Thyroid gland (tissue), 4 donors: Measurements from ENCODE around the gene NISCH. TPM values are rescaled to one million over a fixed set of nuclear protein-coding genes. Genes with fewer than 3 reads are reported as not detected.

Experiments used
- DNase-seq, 2 donors: peaks; one replicate each; pipeline ENCODE4 v3.0.0-alpha.2; 2019
- H3K27ac ChIP-seq, 3 donors: fragments of 200-600 bp; sonication (generic); 1 replicate in 2 of 3; 2 replicates in 1 of 3; pipeline ENCODE4 v1.5.1; 2016 to 2019; ENCODE audit warnings: mild to moderate bottlenecking in 1 of 3, moderate library complexity in 1 of 3
- H3K27me3 ChIP-seq: fragments of 200-600 bp; sonication (generic); one replicate; pipeline ENCODE4 v1.5.1; 2019
- H3K36me3 ChIP-seq, 2 donors: fragments of 200-600 bp; sonication (generic); one replicate each; pipeline ENCODE4 v1.5.1; 2016 to 2019
- H3K4me1 ChIP-seq, 2 donors: fragments of 200-600 bp; sonication (generic); one replicate each; pipeline ENCODE4 v1.5.1; 2017 to 2019
- H3K4me3 ChIP-seq, 3 donors: fragments of 200-600 bp; sonication (generic); replicated peaks in 1 of 3; 1 replicate in 2 of 3; 2 replicates in 1 of 3; pipeline ENCODE4 v1.5.1; 2016; ENCODE audit warnings: mild to moderate bottlenecking in 1 of 3
- H3K9me3 ChIP-seq: fragments of 200-600 bp; sonication (generic); one replicate; pipeline ENCODE4 v1.5.1; 2017
- CTCF ChIP-seq, 6 experiments: fragments of 200-600 bp in 3 of 6; fragments of 450-650 bp in 3 of 6; sonication (generic) in 3 of 6; IDR thresholded peaks; one replicate each; pipeline ENCODE4 v1.5.1; 2016 to 2019; ENCODE audit warnings: antibody characterized with exemption in 6 of 6, mild to moderate bottlenecking in 2 of 6, inconsistent platforms in 1 of 6, moderate library complexity in 1 of 6
- POLR2A ChIP-seq, 2 donors: fragments of 450-650 bp; IDR thresholded peaks; one replicate each; pipeline ENCODE4 v1.6.1; 2017; ENCODE audit warnings: antibody characterized with exemption in 2 of 2, mild to moderate bottlenecking in 2 of 2, moderate library complexity in 1 of 2
- WGBS, 2 donors: methylation state at CpG; one replicate each; pipeline ENCODE4 v1.1.5; 2017; 5-methylcytosine and 5-hydroxymethylcytosine counted together
- intact Hi-C: fragments of 100-400 bp; cut with DNase I; formaldehyde crosslinking; loops from one replicate; pipeline ENCODE4 v1.15.1; 2023
- total RNA-seq, 4 donors: library from RNA; depleted of rRNA; stranded (reverse); fragments of >200 nt; gene quantifications; one replicate each; pipeline ENCODE4 v1.2.3, GENCODE V29; 2016

The NISCH gene
- total RNA-seq, 4 donors from 2014 or later, result 71.8 to 88.2 (median 86.2) TPM

- H3K4me3 ChIP-seq, result no peak overlapping the region
- no peak for TF ChIP-seq POLR2A (IDR thresholded peaks at IDR 0.05)
- no peak for TF ChIP-seq CTCF (IDR thresholded peaks at IDR 0.05)
- intact Hi-C loops, result no loop called here
Observed at GRCh38 chr3:52440249-52440551, 15.2 kb upstream of the NISCH start.

DNA sequence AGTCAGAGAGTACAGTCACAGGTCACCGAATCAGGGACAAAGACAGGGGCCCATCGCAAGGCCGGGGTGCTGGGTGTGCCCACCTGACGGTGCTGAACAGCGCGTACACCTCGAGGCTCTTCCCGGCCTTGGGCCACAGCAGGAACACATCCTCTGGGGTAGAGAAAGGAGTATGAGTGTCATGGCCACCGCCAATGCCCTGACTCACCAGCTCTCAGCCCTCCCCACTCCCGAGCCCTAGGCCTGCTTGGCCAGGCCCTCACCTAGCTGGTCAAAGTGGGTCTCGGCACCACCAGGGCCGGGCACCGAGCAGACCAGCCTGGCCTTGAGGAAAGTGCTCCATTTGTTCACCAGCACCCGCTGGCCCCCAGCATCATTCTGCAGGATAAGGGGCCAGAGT lies 14.7 kb upstream of the NISCH start:
- WGBS, 2 donors, result 95 to 97% methylated on average over 8 to 11 of the region's 14 CpGs
- H3K36me3 ChIP-seq, result no peaks in the 10 kb centered on the region
- H3K27ac ChIP-seq, result no peak overlapping the region
- no peaks in the 10 kb centered on the region for H3K9me3 ChIP-seq
- TF ChIP-seq POLR2A (IDR thresholded peaks at IDR 0.05) (no peak), CTCF (IDR thresholded peaks at IDR 0.05) (no peak)
- intact Hi-C loops, result no loop called here
- H3K4me3 ChIP-seq, result no peak overlapping the region
- no peaks in the 10 kb centered on the region for H3K27me3 ChIP-seq
- H3K4me1 ChIP-seq, result peaks cover 0 to 7% of the 10 kb centered on the region in 2 donors
- no peak for DNase-seq

More at GRCh38 chr3:52440249-52440551, 15.2 kb upstream of the NISCH start:
- DNase-seq, result no peak
- no peaks in the 10 kb centered on the region for H3K36me3 ChIP-seq
- no peaks in the 10 kb centered on the region for H3K27me3 ChIP-seq
- WGBS, 2 donors, result 88 to 89% methylated on average over 10 to 11 of the region's 12 CpGs
- no peaks in the 10 kb centered on the region for H3K9me3 ChIP-seq
- no peak overlapping the region for H3K27ac ChIP-seq
- H3K4me1 ChIP-seq, result peaks cover 0 to 5% of the 10 kb centered on the region in 2 donors

GRCh38 chr3:52441091-52441771 lies 14.2 kb upstream of the NISCH start:
- TF ChIP-seq POLR2A (IDR thresholded peaks at IDR 0.05) (no peak), CTCF (IDR thresholded peaks at IDR 0.05) (no peak)
- WGBS, 2 donors, result 94 to 96% methylated on average over 14 to 21 of the region's 23 CpGs
- Histone ChIP-seq H3K9me3 (no peaks in the 10 kb centered on the region), H3K36me3 (no peaks in the 10 kb centered on the region), H3K27me3 (no peaks in the 10 kb centered on the region), H3K4me3 (no peak overlapping the region), H3K4me1 (peaks cover 0 to 7% of the 10 kb centered on the region in 2 donors), H3K27ac (no peak overlapping the region)
- intact Hi-C loops, result no loop called here
- DNase-seq, result no peak

- H3K27me3 ChIP-seq, result no peaks in the 10 kb centered on the region
- no peaks in the 10 kb centered on the region for H3K9me3 ChIP-seq
- DNase-seq, result no peak
- H3K36me3 ChIP-seq, result no peaks in the 10 kb centered on the region
- H3K4me3 ChIP-seq, result no peak overlapping the region
- intact Hi-C loops, result no loop called here
- peaks cover 0 to 7% of the 10 kb centered on the region in 2 donors for H3K4me1 ChIP-seq
- 85 to 89% methylated on average over 10 to 18 of the region's 18 CpGs for WGBS, 2 donors
- no peak for TF ChIP-seq CTCF (IDR thresholded peaks at IDR 0.05)
- no peak for TF ChIP-seq POLR2A (IDR thresholded peaks at IDR 0.05)
- H3K27ac ChIP-seq, result no peak overlapping the region
Observed at GRCh38 chr3:52441772-52442332, 13.6 kb upstream of the NISCH start.

DNA sequence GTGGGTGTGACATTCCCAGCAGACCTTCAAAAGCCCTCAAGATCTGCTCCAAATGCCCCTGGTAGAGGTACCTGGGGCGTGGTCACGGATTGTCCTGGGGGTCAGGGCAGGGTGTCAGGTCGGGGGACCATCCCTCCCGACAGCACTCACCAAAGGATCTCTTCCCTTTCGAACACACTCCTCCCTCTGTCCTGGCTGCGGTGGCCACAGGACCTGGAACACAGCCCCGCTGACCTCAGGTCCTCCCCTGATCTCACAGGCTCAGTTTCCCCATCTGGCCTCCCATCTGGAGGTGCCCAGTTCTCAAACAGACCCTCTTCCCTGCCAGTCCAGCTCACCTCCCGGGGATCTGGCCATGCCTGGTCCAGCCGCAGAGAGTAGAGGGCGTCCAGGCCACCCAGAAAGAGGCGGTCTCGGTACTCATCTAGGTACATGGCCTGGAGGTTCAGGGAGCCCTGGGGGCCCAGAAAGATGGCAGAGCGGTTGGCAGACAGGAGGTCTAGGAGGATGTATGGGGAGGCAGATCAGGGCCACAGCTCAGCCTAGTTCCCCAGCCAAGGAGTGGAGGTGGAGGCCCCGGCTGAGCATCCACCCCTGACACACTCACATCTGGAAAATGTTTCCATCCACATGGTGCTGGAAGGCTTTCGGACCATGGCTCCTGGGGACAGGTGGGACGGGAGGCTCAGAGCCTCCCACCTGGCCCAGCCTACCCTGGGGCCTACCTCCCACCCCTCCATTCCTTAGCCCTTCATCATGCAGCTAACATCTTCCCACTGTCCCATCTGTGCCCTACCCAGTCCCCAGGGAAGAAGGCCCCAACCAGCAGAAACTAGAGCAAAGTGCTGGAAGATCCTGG lies 12.8 kb upstream of the NISCH start:
- TF ChIP-seq CTCF (IDR thresholded peaks at IDR 0.05), result no peak
- no peak for TF ChIP-seq POLR2A (IDR thresholded peaks at IDR 0.05)
- Histone ChIP-seq H3K27ac (no peak overlapping the region), H3K36me3 (no peaks in the 10 kb centered on the region), H3K9me3 (no peaks in the 10 kb centered on the region), H3K4me3 (no peak overlapping the region), H3K27me3 (no peaks in the 10 kb centered on the region), H3K4me1 (peaks cover 0 to 7% of the 10 kb centered on the region in 2 donors)
- WGBS, 2 donors, result 83 to 89% methylated on average over 16 of the region's 16 CpGs
- intact Hi-C loops, result no loop called here
- DNase-seq, result no peak
